Testis (tissue), 2 donors: Measurements from ENCODE around the gene OPRM1.

ENCODE experiments used
- POLR2A ChIP-seq: fragments of 450-650 bp; IDR thresholded peaks from one replicate; pipeline ENCODE4 v1.6.1; 2017; ENCODE audit warnings: antibody characterized with exemption, mild to moderate bottlenecking, moderate library complexity
- TF ChIP-seq, protein P1 (sequence below), 3 experiments: fragments of 450-650 bp in 2 of 3; fragments of 200-600 bp in 1 of 3; sonication (generic) in 1 of 3; IDR thresholded peaks; one replicate each; pipeline ENCODE4 v1.5.1; 2016 to 2019; ENCODE audit warnings: antibody characterized with exemption in 3 of 3, mild to moderate bottlenecking in 2 of 3, moderate library complexity in 1 of 3

DNA sequence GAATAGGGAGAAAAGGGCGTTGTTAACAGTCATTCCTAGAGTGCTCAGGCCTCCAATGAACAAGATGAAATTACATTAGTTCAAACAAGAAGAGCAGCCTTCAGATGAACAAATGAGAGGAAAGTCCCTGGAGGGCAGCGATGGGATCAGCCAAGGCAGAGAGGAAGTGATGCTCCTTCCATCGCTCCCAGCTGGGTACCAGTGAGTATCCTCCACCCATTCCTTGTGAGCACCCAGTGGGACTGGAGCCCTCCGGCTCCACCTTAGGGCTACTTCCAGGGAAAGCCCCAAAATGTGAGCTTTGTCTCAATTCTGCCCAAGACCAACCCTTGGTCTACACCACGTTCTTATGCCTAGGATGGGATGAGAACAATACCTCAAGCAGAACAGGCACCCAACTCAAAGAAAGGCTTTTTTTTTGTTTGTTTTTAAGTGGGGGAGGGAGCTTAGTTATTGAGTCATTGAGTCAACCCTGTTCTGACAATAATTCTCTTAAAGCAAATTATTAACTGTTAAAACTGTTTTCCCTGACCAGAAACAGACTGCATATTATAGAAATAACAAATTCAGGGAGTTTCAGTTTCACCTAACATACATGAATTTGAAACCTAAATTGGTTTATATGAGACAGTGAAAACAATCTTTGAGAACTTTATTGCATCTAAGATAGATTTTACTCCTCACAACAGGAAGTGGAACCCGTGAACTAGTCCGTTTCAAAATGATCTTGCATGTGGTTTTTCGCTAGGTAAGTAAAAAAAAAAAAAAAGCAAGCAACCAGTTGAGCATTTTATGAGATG is 210.7 kb downstream of the OPRM1 start:
- TF ChIP-seq, protein P1, sequence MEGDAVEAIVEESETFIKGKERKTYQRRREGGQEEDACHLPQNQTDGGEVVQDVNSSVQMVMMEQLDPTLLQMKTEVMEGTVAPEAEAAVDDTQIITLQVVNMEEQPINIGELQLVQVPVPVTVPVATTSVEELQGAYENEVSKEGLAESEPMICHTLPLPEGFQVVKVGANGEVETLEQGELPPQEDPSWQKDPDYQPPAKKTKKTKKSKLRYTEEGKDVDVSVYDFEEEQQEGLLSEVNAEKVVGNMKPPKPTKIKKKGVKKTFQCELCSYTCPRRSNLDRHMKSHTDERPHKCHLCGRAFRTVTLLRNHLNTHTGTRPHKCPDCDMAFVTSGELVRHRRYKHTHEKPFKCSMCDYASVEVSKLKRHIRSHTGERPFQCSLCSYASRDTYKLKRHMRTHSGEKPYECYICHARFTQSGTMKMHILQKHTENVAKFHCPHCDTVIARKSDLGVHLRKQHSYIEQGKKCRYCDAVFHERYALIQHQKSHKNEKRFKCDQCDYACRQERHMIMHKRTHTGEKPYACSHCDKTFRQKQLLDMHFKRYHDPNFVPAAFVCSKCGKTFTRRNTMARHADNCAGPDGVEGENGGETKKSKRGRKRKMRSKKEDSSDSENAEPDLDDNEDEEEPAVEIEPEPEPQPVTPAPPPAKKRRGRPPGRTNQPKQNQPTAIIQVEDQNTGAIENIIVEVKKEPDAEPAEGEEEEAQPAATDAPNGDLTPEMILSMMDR (IDR thresholded peaks at IDR 0.05), result no peak
- TF ChIP-seq POLR2A, result no peak
